Measurements from ENCODE around the gene FHAD1. TPM values are rescaled to one million over a fixed set of nuclear protein-coding genes. Genes with fewer than 3 reads are reported as not detected.

The FHAD1 gene
- total and polyA plus RNA-seq, 4 donors, result under 0.01 to 0.13 (median 0.05) TPM; not detected in 1

DNA sequence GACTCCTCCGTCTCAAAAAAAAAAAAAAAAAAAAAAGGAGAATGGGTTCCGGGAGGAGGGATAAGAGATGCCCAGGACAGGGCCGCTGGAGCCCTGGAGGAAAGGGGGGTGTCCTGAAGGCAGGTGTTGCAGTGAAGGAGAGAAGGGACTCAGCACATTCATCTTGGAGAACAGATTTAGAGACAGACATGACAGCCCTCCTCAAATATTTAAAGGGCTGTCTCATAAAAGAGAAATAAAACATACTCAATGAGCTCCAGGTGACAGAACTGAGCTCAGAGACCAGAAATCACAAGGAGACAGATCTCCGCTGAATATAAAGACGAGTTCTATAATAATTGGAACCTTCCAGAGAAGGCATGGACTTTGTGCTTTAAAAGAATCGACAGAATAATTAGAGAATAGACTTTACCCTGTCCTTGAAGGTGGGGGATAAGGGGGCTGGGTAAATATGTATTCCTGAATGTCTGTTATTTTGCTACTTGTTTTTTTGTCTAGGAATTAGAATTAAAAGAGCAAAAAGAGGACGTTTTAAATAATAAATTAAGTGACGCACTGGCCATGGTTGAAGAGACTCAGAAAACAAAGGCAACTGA is 110.7 kb downstream of the FHAD1 start:
- WGBS, result 77% methylated on average over 8 of the region's 8 CpGs
- Histone ChIP-seq H3K9me3 (ENCODE audit: control insufficient read depth in 4 of 4, low read length in 3 of 4) (no peaks in the 10 kb centered on the region), H3K4me1 (ENCODE audit: control insufficient read depth in 4 of 4, insufficient read depth in 4 of 4, low read length in 3 of 4) (no peaks in the 10 kb centered on the region), H3K27ac (ENCODE audit: low read depth in 1 of 2, low read length in 2 of 2) (no peak overlapping the region), H3K9ac (ENCODE audit: low read depth in 1 of 2, low read length in 2 of 2) (no peak overlapping the region), H3K4me3 (ENCODE audit: low read depth in 1 of 3, low read length in 3 of 3) (no peak overlapping the region), H3K36me3 (ENCODE audit: control insufficient read depth in 4 of 4, insufficient read depth in 3 of 4, low read depth in 1 of 4, low read length in 3 of 4) (no peaks in the 10 kb centered on the region), H3K27me3 (ENCODE audit: control insufficient read depth in 4 of 4, insufficient read depth in 4 of 4, low read length in 3 of 4) (no peaks in the 10 kb centered on the region)
- TF ChIP-seq EGR1 (IDR thresholded peaks at IDR 0.05; ENCODE audit: low read depth in 2 of 2) (no peak), FOXA1 (IDR thresholded peaks at IDR 0.05) (no peak), RXRA (IDR thresholded peaks at IDR 0.05) (no peak), SP1 (IDR thresholded peaks at IDR 0.05) (no peak), TAF1 (conservative IDR thresholded peaks at IDR 0.05) (no peak), RAD21 (IDR thresholded peaks at IDR 0.05) (no peak), YY1 (IDR thresholded peaks at IDR 0.05) (no peak), HNF4A (conservative IDR thresholded peaks at IDR 0.05) (no peak), NR2F2 (IDR thresholded peaks at IDR 0.05) (no peak), JUND (IDR thresholded peaks at IDR 0.05) (no peak), GABPA (IDR thresholded peaks at IDR 0.05 in 1 of 2, conservative IDR thresholded peaks at IDR 0.05 in 1 of 2) (no peak), FOXA2 (IDR thresholded peaks at IDR 0.05) (no peak), HNF4G (IDR thresholded peaks at IDR 0.05) (no peak)
- TF ChIP-seq, protein P1, sequence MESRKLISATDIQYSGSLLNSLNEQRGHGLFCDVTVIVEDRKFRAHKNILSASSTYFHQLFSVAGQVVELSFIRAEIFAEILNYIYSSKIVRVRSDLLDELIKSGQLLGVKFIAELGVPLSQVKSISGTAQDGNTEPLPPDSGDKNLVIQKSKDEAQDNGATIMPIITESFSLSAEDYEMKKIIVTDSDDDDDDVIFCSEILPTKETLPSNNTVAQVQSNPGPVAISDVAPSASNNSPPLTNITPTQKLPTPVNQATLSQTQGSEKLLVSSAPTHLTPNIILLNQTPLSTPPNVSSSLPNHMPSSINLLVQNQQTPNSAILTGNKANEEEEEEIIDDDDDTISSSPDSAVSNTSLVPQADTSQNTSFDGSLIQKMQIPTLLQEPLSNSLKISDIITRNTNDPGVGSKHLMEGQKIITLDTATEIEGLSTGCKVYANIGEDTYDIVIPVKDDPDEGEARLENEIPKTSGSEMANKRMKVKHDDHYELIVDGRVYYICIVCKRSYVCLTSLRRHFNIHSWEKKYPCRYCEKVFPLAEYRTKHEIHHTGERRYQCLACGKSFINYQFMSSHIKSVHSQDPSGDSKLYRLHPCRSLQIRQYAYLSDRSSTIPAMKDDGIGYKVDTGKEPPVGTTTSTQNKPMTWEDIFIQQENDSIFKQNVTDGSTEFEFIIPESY (IDR thresholded peaks at IDR 0.05), result no peak
- TF ChIP-seq, protein P2, sequence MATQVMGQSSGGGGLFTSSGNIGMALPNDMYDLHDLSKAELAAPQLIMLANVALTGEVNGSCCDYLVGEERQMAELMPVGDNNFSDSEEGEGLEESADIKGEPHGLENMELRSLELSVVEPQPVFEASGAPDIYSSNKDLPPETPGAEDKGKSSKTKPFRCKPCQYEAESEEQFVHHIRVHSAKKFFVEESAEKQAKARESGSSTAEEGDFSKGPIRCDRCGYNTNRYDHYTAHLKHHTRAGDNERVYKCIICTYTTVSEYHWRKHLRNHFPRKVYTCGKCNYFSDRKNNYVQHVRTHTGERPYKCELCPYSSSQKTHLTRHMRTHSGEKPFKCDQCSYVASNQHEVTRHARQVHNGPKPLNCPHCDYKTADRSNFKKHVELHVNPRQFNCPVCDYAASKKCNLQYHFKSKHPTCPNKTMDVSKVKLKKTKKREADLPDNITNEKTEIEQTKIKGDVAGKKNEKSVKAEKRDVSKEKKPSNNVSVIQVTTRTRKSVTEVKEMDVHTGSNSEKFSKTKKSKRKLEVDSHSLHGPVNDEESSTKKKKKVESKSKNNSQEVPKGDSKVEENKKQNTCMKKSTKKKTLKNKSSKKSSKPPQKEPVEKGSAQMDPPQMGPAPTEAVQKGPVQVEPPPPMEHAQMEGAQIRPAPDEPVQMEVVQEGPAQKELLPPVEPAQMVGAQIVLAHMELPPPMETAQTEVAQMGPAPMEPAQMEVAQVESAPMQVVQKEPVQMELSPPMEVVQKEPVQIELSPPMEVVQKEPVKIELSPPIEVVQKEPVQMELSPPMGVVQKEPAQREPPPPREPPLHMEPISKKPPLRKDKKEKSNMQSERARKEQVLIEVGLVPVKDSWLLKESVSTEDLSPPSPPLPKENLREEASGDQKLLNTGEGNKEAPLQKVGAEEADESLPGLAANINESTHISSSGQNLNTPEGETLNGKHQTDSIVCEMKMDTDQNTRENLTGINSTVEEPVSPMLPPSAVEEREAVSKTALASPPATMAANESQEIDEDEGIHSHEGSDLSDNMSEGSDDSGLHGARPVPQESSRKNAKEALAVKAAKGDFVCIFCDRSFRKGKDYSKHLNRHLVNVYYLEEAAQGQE (IDR thresholded peaks at IDR 0.05), result no peak
- TF ChIP-seq, protein P3, sequence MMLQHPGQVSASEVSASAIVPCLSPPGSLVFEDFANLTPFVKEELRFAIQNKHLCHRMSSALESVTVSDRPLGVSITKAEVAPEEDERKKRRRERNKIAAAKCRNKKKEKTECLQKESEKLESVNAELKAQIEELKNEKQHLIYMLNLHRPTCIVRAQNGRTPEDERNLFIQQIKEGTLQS (IDR thresholded peaks at IDR 0.05), result no peak
- TF ChIP-seq, protein P4, sequence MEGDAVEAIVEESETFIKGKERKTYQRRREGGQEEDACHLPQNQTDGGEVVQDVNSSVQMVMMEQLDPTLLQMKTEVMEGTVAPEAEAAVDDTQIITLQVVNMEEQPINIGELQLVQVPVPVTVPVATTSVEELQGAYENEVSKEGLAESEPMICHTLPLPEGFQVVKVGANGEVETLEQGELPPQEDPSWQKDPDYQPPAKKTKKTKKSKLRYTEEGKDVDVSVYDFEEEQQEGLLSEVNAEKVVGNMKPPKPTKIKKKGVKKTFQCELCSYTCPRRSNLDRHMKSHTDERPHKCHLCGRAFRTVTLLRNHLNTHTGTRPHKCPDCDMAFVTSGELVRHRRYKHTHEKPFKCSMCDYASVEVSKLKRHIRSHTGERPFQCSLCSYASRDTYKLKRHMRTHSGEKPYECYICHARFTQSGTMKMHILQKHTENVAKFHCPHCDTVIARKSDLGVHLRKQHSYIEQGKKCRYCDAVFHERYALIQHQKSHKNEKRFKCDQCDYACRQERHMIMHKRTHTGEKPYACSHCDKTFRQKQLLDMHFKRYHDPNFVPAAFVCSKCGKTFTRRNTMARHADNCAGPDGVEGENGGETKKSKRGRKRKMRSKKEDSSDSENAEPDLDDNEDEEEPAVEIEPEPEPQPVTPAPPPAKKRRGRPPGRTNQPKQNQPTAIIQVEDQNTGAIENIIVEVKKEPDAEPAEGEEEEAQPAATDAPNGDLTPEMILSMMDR (IDR thresholded peaks at IDR 0.05; ENCODE audit: low read depth, low read length, missing input control), result no peak
- TF ChIP-seq, protein P5, sequence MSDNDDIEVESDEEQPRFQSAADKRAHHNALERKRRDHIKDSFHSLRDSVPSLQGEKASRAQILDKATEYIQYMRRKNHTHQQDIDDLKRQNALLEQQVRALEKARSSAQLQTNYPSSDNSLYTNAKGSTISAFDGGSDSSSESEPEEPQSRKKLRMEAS (IDR thresholded peaks at IDR 0.05), result no peak
- no peak for DNase-seq (ENCODE audit: low spot score)

Measured in liver (tissue), 9 donors.